ENCODE results near the gene BCL2L15.

DNA sequence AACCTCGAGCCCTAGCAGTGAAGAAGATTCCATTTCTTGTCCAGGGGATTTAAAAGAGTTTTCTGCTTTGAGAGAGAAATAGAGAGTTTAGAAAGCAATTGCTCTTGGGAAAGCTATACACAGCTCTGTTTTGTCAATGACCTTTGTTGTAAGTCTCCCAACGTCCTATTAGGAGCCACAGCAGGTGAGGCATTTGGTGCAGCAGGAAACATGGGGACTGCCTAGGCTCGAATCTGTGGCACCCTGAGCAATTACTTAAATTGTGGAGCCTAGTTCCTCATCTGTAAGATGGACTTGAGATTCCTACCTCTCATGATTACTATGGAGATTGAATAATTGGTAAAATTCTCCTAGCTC, 25.9 kb upstream of the BCL2L15 start:
- TF ChIP-seq, protein P1, sequence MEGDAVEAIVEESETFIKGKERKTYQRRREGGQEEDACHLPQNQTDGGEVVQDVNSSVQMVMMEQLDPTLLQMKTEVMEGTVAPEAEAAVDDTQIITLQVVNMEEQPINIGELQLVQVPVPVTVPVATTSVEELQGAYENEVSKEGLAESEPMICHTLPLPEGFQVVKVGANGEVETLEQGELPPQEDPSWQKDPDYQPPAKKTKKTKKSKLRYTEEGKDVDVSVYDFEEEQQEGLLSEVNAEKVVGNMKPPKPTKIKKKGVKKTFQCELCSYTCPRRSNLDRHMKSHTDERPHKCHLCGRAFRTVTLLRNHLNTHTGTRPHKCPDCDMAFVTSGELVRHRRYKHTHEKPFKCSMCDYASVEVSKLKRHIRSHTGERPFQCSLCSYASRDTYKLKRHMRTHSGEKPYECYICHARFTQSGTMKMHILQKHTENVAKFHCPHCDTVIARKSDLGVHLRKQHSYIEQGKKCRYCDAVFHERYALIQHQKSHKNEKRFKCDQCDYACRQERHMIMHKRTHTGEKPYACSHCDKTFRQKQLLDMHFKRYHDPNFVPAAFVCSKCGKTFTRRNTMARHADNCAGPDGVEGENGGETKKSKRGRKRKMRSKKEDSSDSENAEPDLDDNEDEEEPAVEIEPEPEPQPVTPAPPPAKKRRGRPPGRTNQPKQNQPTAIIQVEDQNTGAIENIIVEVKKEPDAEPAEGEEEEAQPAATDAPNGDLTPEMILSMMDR (IDR thresholded peaks at IDR 0.05) = no peak
- TF ChIP-seq ZFX (IDR thresholded peaks at IDR 0.05; ENCODE audit: borderline replicate concordance) = no peak

All from 22Rv1 (cell line).